ENCODE data around the gene ALK.

ALK gene

GRCh38 chr2:29509397-29509796, 412.0 kb downstream of the ALK start:
- no peaks in the 10 kb centered on the region for H4K20me1 ChIP-seq (ENCODE audit: insufficient read depth, low read length)
- H3K4me2 ChIP-seq (ENCODE audit: low read length): no peak overlapping the region
- H3F3A ChIP-seq (ENCODE audit: insufficient read depth, low read length): no peaks in the 10 kb centered on the region
- H3K36me3 ChIP-seq (ENCODE audit: insufficient read depth, low read length): no peaks in the 10 kb centered on the region
- H3K9me3 ChIP-seq (ENCODE audit: low read length): no peaks in the 10 kb centered on the region
- no peaks in the 10 kb centered on the region for H3K27me3 ChIP-seq (ENCODE audit: insufficient read depth, low read length)
- H3K27ac ChIP-seq (ENCODE audit: low read depth, low read length, poor library complexity, severe bottlenecking): no peak overlapping the region
- H3K79me2 ChIP-seq (ENCODE audit: insufficient read depth, low read length): no peaks in the 10 kb centered on the region
- no peaks in the 10 kb centered on the region for H3K9me2 ChIP-seq (ENCODE audit: low read depth, low read length)
- H3K4me1 ChIP-seq (ENCODE audit: insufficient read depth, low read length, severe bottlenecking): no peaks in the 10 kb centered on the region
- TF ChIP-seq EZH2 (IDR thresholded peaks at IDR 0.05; ENCODE audit: borderline replicate concordance, low read length) (no peak), CTCF (IDR thresholded peaks at IDR 0.05; ENCODE audit: low read length) (no peak)
- no peak overlapping the region for H3K9ac ChIP-seq (ENCODE audit: low read length)
- H2AFZ ChIP-seq (ENCODE audit: low read length): no peak overlapping the region
- H3K4me3 ChIP-seq (ENCODE audit: low read depth, low read length, poor library complexity, severe bottlenecking): no peak overlapping the region

- no peak overlapping the region for H3K27ac ChIP-seq (ENCODE audit: low read depth, low read length, poor library complexity, severe bottlenecking)
- H4K20me1 ChIP-seq (ENCODE audit: insufficient read depth, low read length): no peaks in the 10 kb centered on the region
- no peaks in the 10 kb centered on the region for H3K27me3 ChIP-seq (ENCODE audit: insufficient read depth, low read length)
- H3K9ac ChIP-seq (ENCODE audit: low read length): no peak overlapping the region
- H3K36me3 ChIP-seq (ENCODE audit: insufficient read depth, low read length): no peaks in the 10 kb centered on the region
- H3K9me2 ChIP-seq (ENCODE audit: low read depth, low read length): no peaks in the 10 kb centered on the region
- no peak overlapping the region for H3K4me2 ChIP-seq (ENCODE audit: low read length)
- no peaks in the 10 kb centered on the region for H3K79me2 ChIP-seq (ENCODE audit: insufficient read depth, low read length)
- H3K4me1 ChIP-seq (ENCODE audit: insufficient read depth, low read length, severe bottlenecking): no peaks in the 10 kb centered on the region
- no peak overlapping the region for H2AFZ ChIP-seq (ENCODE audit: low read length)
- no peak overlapping the region for H3K4me3 ChIP-seq (ENCODE audit: low read depth, low read length, poor library complexity, severe bottlenecking)
- no peaks in the 10 kb centered on the region for H3K9me3 ChIP-seq (ENCODE audit: low read length)
- no peaks in the 10 kb centered on the region for H3F3A ChIP-seq (ENCODE audit: insufficient read depth, low read length)
- no peak for TF ChIP-seq CTCF (IDR thresholded peaks at IDR 0.05; ENCODE audit: low read length)
- TF ChIP-seq EZH2 (IDR thresholded peaks at IDR 0.05; ENCODE audit: borderline replicate concordance, low read length): no peak
Measured at GRCh38 chr2:29504746-29505145, 416.6 kb downstream of the ALK start.

GRCh38 chr2:29502460-29502911, 418.9 kb downstream of the ALK start:
- Histone ChIP-seq H3K27ac (ENCODE audit: low read depth, low read length, poor library complexity, severe bottlenecking) (no peak overlapping the region), H3K4me1 (ENCODE audit: insufficient read depth, low read length, severe bottlenecking) (no peaks in the 10 kb centered on the region), H3K4me3 (ENCODE audit: low read depth, low read length, poor library complexity, severe bottlenecking) (no peak overlapping the region), H3K27me3 (ENCODE audit: insufficient read depth, low read length) (no peaks in the 10 kb centered on the region), H3K79me2 (ENCODE audit: insufficient read depth, low read length) (no peaks in the 10 kb centered on the region), H3K9ac (ENCODE audit: low read length) (no peak overlapping the region), H3K9me3 (ENCODE audit: low read length) (no peaks in the 10 kb centered on the region), H3K36me3 (ENCODE audit: insufficient read depth, low read length) (no peaks in the 10 kb centered on the region), H3F3A (ENCODE audit: insufficient read depth, low read length) (no peaks in the 10 kb centered on the region), H3K4me2 (ENCODE audit: low read length) (no peak overlapping the region), H4K20me1 (ENCODE audit: insufficient read depth, low read length) (no peaks in the 10 kb centered on the region), H2AFZ (ENCODE audit: low read length) (no peak overlapping the region), H3K9me2 (ENCODE audit: low read depth, low read length) (no peaks in the 10 kb centered on the region)
- TF ChIP-seq EZH2 (IDR thresholded peaks at IDR 0.05; ENCODE audit: borderline replicate concordance, low read length) (no peak), CTCF (IDR thresholded peaks at IDR 0.05; ENCODE audit: low read length) (no peak)
